ENCODE measurements around the gene RASL12. TPM values are rescaled to one million over a fixed set of nuclear protein-coding genes. Genes with fewer than 3 reads are reported as not detected.

RASL12 gene
- total RNA-seq, 1 donor from 2014 or later, result 1.5 TPM

- TF ChIP-seq, protein P1, sequence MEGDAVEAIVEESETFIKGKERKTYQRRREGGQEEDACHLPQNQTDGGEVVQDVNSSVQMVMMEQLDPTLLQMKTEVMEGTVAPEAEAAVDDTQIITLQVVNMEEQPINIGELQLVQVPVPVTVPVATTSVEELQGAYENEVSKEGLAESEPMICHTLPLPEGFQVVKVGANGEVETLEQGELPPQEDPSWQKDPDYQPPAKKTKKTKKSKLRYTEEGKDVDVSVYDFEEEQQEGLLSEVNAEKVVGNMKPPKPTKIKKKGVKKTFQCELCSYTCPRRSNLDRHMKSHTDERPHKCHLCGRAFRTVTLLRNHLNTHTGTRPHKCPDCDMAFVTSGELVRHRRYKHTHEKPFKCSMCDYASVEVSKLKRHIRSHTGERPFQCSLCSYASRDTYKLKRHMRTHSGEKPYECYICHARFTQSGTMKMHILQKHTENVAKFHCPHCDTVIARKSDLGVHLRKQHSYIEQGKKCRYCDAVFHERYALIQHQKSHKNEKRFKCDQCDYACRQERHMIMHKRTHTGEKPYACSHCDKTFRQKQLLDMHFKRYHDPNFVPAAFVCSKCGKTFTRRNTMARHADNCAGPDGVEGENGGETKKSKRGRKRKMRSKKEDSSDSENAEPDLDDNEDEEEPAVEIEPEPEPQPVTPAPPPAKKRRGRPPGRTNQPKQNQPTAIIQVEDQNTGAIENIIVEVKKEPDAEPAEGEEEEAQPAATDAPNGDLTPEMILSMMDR (conservative IDR thresholded peaks at IDR 0.05), result no peak
- Mint-ChIP-seq H3K27me3 (ENCODE audit: low read depth) (no peaks in the 10 kb centered on the region), H3K27ac (ENCODE audit: unreplicated experiment) (no peak overlapping the region), H3K9me3 (no peaks in the 10 kb centered on the region), H3K4me3 (no peak overlapping the region), H3K36me3 (ENCODE audit: low read depth) (no peaks in the 10 kb centered on the region), H3K4me1 (peaks cover 8% of the 10 kb centered on the region)
- DNase-seq (ENCODE audit: low read depth, low spot score), result no peak
Measured at GRCh38 chr15:65038428-65038827, 29.4 kb downstream of the RASL12 start.

GRCh38 chr15:65037309-65037708, 30.5 kb downstream of the RASL12 start:
- Mint-ChIP-seq H3K4me3 (no peak overlapping the region), H3K36me3 (ENCODE audit: low read depth) (no peaks in the 10 kb centered on the region), H3K27me3 (ENCODE audit: low read depth) (no peaks in the 10 kb centered on the region), H3K9me3 (no peaks in the 10 kb centered on the region), H3K27ac (ENCODE audit: unreplicated experiment) (no peak overlapping the region), H3K4me1 (peaks cover 13% of the 10 kb centered on the region)
- TF ChIP-seq, protein P1 (conservative IDR thresholded peaks at IDR 0.05), result no peak
- no peak for DNase-seq (ENCODE audit: low read depth, low spot score)

GRCh38 chr15:65034719-65035118, 33.1 kb downstream of the RASL12 start:
- no peaks in the 10 kb centered on the region for H3K9me3 Mint-ChIP-seq
- H3K36me3 Mint-ChIP-seq (ENCODE audit: low read depth), result no peaks in the 10 kb centered on the region
- peaks cover 13% of the 10 kb centered on the region for H3K4me1 Mint-ChIP-seq
- TF ChIP-seq, protein P1 (conservative IDR thresholded peaks at IDR 0.05), result no peak
- no peak overlapping the region for H3K4me3 Mint-ChIP-seq
- no peak for DNase-seq (ENCODE audit: low read depth, low spot score)
- no peak overlapping the region for H3K27ac Mint-ChIP-seq (ENCODE audit: unreplicated experiment)
- H3K27me3 Mint-ChIP-seq (ENCODE audit: low read depth), result peaks cover 5% of the 10 kb centered on the region

GRCh38 chr15:65033659-65034269, 34.0 kb downstream of the RASL12 start:
- H3K36me3 Mint-ChIP-seq (ENCODE audit: low read depth), result no peaks in the 10 kb centered on the region
- TF ChIP-seq, protein P1 (conservative IDR thresholded peaks at IDR 0.05), result peak; percentile 56
- peaks cover 13% of the 10 kb centered on the region for H3K4me1 Mint-ChIP-seq
- no peak for DNase-seq (ENCODE audit: low read depth, low spot score)
- H3K27ac Mint-ChIP-seq (ENCODE audit: unreplicated experiment), result no peak overlapping the region
- H3K9me3 Mint-ChIP-seq, result no peaks in the 10 kb centered on the region
- peaks cover 5% of the 10 kb centered on the region for H3K27me3 Mint-ChIP-seq (ENCODE audit: low read depth)
- no peak overlapping the region for H3K4me3 Mint-ChIP-seq

DNA sequence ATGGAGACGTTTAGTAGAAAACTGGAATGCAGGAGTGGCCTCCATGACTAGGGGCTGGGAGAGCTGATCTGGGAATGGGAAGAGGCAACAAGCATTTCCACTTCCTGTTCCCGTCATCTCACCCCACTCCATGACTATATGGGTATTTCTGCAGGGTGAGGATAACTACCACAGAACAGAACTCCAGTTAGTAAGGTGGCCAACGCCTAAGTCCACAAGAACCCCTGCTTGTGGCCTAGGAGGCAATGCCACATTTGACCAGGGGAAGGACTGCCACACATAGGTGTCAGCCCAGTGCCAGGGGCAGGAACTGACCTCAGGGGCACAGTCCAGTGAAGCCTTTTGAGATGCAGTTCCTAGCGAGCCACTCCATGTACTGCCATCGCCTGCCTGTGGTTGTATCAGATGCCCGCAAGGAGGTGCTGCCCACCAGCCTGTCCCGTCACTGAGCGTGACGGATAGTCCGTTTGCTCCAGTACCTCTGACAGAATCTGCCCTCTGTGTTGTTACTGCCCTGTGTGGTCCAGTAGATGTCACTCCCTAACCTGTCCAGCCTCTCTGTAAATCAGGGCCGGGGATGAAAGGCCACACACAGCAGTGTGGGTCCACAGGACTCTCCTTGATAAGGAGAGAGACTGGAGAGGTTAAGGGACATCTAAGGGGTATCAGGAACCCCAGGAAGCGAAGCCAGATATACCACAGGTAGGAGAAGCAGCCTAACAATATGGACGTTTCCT, 34.8 kb downstream of the RASL12 start:
- TF ChIP-seq, protein P1 (conservative IDR thresholded peaks at IDR 0.05), result peak; percentile 75
- Mint-ChIP-seq H3K9me3 (no peaks in the 10 kb centered on the region), H3K4me3 (peak overlapping the region; percentile 31), H3K36me3 (ENCODE audit: low read depth) (no peaks in the 10 kb centered on the region), H3K27ac (ENCODE audit: unreplicated experiment) (no peak overlapping the region), H3K4me1 (peaks cover 20% of the 10 kb centered on the region), H3K27me3 (ENCODE audit: low read depth) (peaks cover 5% of the 10 kb centered on the region)
- peak; percentile 61 for DNase-seq (ENCODE audit: low read depth, low spot score)

Data from neural crest cell (in vitro differentiated cells).